ENCODE data around the gene MX1. TPM values are rescaled to one million over a fixed set of nuclear protein-coding genes. Genes with fewer than 3 reads are reported as not detected.
"Not testable (repeated sequence)": the region's sequence is repeated elsewhere in the genome, so short reads cannot be mapped to it uniquely, and the experiment has no call there.

The MX1 gene
- total and polyA plus RNA-seq, 2 donors (not counting 3 experiments of a cell fraction or from before 2014, with no cell fraction given) = 5.9 to 25.1 TPM

- DNase-seq (ENCODE audit: low read depth, low spot score); H3K4me2 ChIP-seq (ENCODE audit: insufficient read depth, low read length); FAIRE-seq; H3K9ac ChIP-seq (replicated peaks; ENCODE audit: extremely low read depth, insufficient read depth, low read length); BruUV-seq (replicated peaks); H3K79me2 ChIP-seq (ENCODE audit: control insufficient read depth, insufficient read depth, low read length); H3K4me3 ChIP-seq (replicated peaks in 1 of 3; ENCODE audit: insufficient read depth in 1 of 3, low read depth in 1 of 3, low read length in 3 of 3); H2AFZ ChIP-seq (ENCODE audit: low read depth, low read length); H3K9me3 ChIP-seq (replicated peaks; ENCODE audit: control insufficient read depth, insufficient read depth, low read length); H3K4me1 ChIP-seq (ENCODE audit: control insufficient read depth, extremely low read depth, insufficient read depth, low read length); H3K27ac ChIP-seq (ENCODE audit: insufficient read depth, low read depth, low read length); H3K36me3 ChIP-seq (ENCODE audit: control insufficient read depth in 2 of 2, extremely low read depth in 1 of 2, insufficient read depth in 2 of 2, low read length in 2 of 2); H4K20me1 ChIP-seq (replicated peaks; ENCODE audit: control insufficient read depth, extremely low read depth, insufficient read depth, low read length); H3K27me3 ChIP-seq (ENCODE audit: control insufficient read depth in 2 of 2, insufficient read depth in 2 of 2, low read length in 2 of 2); dilution Hi-C loops (cut with MboI; ENCODE audit: extremely low pct_ligation_motif_present, low sequenced_read_pairs); intact Hi-C loops (cut with micrococcal nuclease); H3K9me1 ChIP-seq (replicated peaks; ENCODE audit: control insufficient read depth, extremely low read depth, insufficient read depth, low read length); POLR2A ChIA-PET: not testable (repeated sequence)
- CTCF ChIA-PET = interaction anchor here (1.0 to 1.2 kb wide), 2 partner anchors 47 to 134 kb away, joined by 3 to 5 read pairs; no protein-coding TSS in a partner anchor
These were observed 8.5 kb upstream of the MX1 start for GRCh38 chr21:41417505-41417904.

GRCh38 chr21:41418393-41418792 lies 7.6 kb upstream of the MX1 start:
- TF ChIP-seq POLR2AphosphoS5 (IDR thresholded peaks at IDR 0.05; ENCODE audit: insufficient read depth, low read depth, low read length) = no peak
- no peak for TF ChIP-seq POLR2A (IDR thresholded peaks at IDR 0.05; ENCODE audit: low read depth, low read length)
- TF ChIP-seq GATA2 (IDR thresholded peaks at IDR 0.05; ENCODE audit: insufficient read depth, insufficient read length, low read depth, low read length) = no peak
- no peak for TF ChIP-seq FOS (IDR thresholded peaks at IDR 0.05; ENCODE audit: borderline replicate concordance, insufficient read depth, low read length)
- TF ChIP-seq MAX (IDR thresholded peaks at IDR 0.05; ENCODE audit: insufficient read depth, insufficient read length) = no peak
- TF ChIP-seq JUN (IDR thresholded peaks at IDR 0.05; ENCODE audit: borderline replicate concordance, insufficient read depth, insufficient read length, low read depth) = no peak
- no peak for TF ChIP-seq CTCF (IDR thresholded peaks at IDR 0.05; ENCODE audit: extremely low read depth in 1 of 2, insufficient read depth in 1 of 2, low read depth in 1 of 2, low read length in 2 of 2)
- Histone ChIP-seq H3K4me2 (ENCODE audit: insufficient read depth, low read length) (no peak overlapping the region), H3K9me3 (replicated peaks; ENCODE audit: control insufficient read depth, insufficient read depth, low read length) (no peaks in the 10 kb centered on the region), H3K27me3 (ENCODE audit: control insufficient read depth in 2 of 2, insufficient read depth in 2 of 2, low read length in 2 of 2) (no peaks in the 10 kb centered on the region), H3K36me3 (ENCODE audit: control insufficient read depth in 2 of 2, extremely low read depth in 1 of 2, insufficient read depth in 2 of 2, low read length in 2 of 2) (no peaks in the 10 kb centered on the region), H3K9me1 (replicated peaks; ENCODE audit: control insufficient read depth, extremely low read depth, insufficient read depth, low read length) (no peaks in the 10 kb centered on the region), H3K4me3 (replicated peaks in 1 of 3; ENCODE audit: insufficient read depth in 1 of 3, low read depth in 1 of 3, low read length in 3 of 3) (no peak overlapping the region), H4K20me1 (replicated peaks; ENCODE audit: control insufficient read depth, extremely low read depth, insufficient read depth, low read length) (no peaks in the 10 kb centered on the region), H2AFZ (ENCODE audit: low read depth, low read length) (no peak overlapping the region), H3K4me1 (ENCODE audit: control insufficient read depth, extremely low read depth, insufficient read depth, low read length) (no peaks in the 10 kb centered on the region), H3K9ac (replicated peaks; ENCODE audit: extremely low read depth, insufficient read depth, low read length) (no peak overlapping the region), H3K27ac (ENCODE audit: insufficient read depth, low read depth, low read length) (no peak overlapping the region), H3K79me2 (ENCODE audit: control insufficient read depth, insufficient read depth, low read length) (no peaks in the 10 kb centered on the region)
- DNase-seq (ENCODE audit: low read depth, low spot score) (no peak), FAIRE-seq (no peak)
- ChIA-PET CTCF (interaction anchor here (1.0 to 1.3 kb wide), 3 partner anchors 9 to 135 kb away, joined by 3 to 5 read pairs (median 4); no protein-coding TSS in a partner anchor), POLR2A (no interaction called here)
- dilution Hi-C loops (cut with MboI; ENCODE audit: extremely low pct_ligation_motif_present, low sequenced_read_pairs) (no loop called here), intact Hi-C loops (cut with micrococcal nuclease) (no loop called here)
- no TSS peak for BruUV-seq (replicated peaks)

Measured in endothelial cell of umbilical vein (primary cell).